Amygdala (tissue), 56 donors: ENCODE measurements around the gene IFIT1.
"Not testable (repeated sequence)": the region's sequence is repeated elsewhere in the genome, so short reads cannot be mapped to it uniquely, and the experiment has no call there.

Experiments
- DNase-seq, 56 donors: peaks; one replicate each; lab custom pipeline; 2025; lab: John Stamatoyannopoulos, UW

Gene IFIT1

DNA sequence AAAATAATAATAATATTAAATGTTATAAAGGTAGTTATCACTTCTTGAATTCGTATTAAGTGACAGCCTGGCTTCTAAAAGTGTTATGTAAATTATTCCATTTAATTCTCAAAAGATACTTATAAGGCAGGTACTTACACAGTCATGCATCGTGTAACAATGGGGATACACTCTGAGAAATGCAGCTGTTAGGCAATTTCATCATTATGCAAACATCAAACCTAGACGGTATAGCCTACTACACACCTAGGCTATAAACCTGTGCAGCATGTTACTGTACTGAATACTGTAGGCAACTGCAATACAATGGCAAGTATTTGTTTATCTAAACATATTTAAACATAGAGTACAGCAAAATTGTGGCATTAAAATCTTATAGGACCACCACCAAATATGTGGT is 1.5 kb downstream of the IFIT1 start:
- no peak for DNase-seq

- DNase-seq, result no peak
Measured at GRCh38 chr10:89395141-89395540, 2.7 kb downstream of the IFIT1 start.

DNA sequence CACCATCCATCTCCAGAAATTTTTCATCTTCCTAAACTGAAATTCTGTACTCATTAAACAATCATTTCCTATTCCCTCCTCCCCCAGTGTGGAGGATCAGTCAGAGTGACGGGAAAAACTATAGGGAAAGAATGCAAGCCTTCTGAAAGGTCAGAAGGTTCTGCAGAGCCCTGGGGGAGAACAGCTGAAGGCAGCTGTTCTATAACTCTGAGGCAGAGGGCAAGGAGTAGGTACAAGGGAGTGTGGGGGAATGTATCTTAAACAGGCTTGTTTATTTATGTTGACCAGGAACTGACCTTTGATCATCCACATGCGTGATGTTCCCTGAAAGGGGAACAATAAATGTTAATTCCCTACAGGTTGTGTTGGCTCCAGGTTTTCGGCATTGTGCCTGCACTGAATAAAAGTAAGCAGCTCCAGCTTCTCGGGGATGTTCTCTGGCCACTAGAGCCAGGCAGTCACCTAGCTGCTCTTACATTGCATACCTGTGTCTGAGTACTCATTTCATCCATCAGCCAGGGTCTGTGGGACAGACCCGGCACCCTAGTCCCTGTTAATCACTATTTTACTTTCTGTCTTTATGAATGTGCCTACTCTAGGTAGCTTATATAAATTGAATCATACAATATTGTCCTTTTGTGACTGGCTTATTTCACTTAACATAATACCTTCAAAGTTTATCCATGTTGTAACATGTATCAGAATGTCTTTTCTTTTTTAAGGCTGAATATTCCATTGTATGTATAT is 5.8 kb downstream of the IFIT1 start:
- DNase-seq, result no peak

DNA sequence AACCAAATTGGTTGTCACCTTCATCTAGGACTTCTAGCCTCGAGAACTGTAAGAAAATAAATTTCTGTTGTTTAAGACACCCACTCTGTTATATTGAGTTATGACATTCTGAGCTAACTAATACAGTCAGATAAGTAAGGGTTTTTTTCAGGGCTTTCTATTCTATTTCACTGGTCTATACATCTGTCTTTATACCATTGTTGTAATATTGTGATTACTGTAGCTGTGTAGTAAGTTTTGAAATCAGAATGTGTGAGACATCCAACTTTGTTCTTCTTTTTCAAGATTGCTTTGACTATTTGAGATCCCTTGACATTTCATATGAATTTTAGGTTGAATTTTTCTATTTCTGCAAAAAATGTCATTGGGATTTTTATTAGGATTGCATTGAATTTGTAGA is 7.5 kb downstream of the IFIT1 start:
- DNase-seq, result no peak

- no peak for DNase-seq
Measured at GRCh38 chr10:89403043-89403442, 10.6 kb downstream of the IFIT1 start.

GRCh38 chr10:89404104-89405047 is 12.0 kb downstream of the IFIT1 start:
- no peak for DNase-seq

- DNase-seq, result not testable (repeated sequence)
Measured at GRCh38 chr10:89406178-89406577, 13.8 kb downstream of the IFIT1 start.

DNA sequence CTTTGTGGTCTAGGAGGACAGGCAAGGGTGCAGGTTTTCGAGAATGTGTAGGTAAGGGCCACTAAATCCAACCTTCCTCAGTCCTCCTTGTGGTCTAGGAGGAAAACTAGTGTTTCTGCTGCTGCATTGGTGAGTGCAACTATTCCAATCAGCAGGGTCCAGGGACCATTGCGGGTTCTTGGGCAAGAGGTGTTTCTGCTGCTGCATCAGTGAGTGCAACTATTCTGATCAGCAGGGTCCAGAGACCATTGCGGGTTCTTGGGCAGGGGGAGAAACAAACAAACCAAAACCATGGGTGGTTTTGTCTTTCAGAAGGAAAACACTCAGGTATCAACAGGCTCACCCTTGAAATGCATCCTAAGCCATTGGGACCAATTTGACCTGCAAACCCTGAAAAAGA is 15.4 kb downstream of the IFIT1 start:
- DNase-seq, result not testable (repeated sequence)

DNA sequence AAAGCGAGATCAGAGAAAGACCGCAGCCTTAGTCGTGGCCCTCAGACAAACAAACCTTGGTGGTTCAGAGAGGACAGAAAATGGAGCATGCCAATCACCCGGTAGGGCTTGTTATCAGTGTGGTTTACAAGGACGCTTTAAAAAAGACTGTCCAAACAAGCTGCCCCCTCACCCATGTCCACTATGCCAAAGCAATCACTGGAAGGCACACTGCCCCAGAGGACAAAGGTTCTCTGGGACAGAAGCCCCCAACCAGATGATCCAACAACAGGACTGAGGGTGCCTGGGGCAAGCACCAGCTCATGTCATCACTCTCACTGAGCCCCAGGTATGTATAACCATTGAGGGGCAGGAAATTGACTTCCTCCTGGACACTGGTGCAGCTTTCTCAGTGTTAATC is 16.9 kb downstream of the IFIT1 start:
- not testable (repeated sequence) for DNase-seq

GRCh38 chr10:89410551-89410950 is 18.1 kb downstream of the IFIT1 start:
- not testable (repeated sequence) for DNase-seq

- DNase-seq, result not testable (repeated sequence)
Measured at GRCh38 chr10:89411135-89411534, 18.7 kb downstream of the IFIT1 start.

DNA sequence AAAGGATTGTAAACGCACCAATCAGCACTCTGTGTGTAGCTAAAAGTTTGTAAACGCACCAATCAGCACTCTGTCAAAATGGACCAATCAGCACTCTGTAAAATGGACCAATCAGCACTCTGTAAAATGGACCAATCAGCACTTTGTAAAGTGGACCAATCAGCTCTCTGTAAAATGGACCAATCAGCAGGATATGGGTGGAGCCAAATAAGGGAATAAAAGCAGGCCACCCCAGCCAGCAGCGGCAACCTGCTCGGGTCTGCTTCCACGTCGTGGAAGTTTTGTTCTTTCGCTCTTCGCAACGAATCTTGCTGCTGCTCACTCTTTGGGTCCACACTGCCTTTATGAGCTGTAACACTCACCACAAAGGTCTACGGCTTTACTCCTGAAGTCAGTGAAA is 19.9 kb downstream of the IFIT1 start:
- DNase-seq, result not testable (repeated sequence)

DNA sequence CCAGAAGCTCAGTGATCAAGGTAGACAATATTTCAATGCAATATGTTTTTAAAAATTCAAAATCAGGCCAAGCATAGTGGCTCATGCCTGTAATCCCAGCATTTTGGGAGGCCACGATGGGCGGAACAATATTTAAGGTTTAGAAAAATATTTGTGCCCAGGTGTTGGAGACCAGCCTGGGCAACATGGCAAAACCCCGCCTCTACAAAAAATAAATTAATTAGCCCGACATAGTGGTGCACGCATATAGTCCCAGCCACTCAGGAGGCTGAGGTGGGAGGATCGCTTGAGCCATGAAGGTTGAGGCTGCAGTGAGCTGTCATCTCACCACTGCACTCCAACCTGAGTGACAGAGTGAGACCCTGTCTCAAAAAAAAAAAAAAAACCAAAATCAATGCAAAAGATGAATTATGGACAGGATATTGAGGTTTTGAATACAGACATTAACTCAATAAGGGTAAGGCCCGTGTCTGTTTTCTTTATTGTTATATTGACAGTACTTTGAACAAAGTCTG is 21.0 kb downstream of the IFIT1 start:
- no peak for DNase-seq

DNA sequence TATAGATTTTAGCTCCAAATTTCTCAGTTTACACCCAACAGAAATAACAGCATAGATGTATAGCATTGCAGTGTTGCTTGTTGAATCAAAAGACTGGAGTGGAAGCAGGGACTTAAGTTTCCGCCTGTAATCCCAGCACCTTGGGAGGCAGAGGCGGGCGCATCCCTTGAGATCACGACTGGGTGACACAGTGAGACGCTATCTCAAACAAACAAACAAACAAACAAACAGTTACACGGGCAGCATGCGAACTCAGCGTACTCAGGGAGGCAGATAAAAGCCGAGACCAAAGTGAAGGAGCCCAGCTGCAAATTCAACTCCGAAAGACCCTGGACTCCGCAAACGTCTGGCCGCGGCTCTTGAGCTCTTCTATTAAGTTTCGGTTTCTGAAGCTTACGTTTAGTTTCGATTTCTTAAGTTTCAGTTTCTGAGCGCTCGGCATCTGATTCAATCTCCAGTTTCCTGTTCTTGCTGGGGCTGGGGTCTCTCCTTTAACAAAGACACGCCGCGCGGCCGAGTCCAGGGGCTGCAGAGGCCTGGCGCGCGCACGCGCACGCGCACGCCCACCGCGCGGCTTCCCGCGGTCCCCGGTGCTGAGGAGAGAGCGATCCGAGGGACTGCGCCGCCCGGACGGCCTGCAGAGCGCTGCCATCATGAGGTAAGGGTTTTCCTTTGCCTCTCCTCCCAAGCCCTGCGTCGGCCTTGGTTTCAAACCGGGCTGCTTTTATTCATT is 21.9 kb downstream of the IFIT1 start, which contains the start of gene IFIT5:
TSS of gene IFIT5 (plus strand) at position 423 of the 733 bp plus-strand sequence. CDS start at position 654, 231 bp downstream.
- peak in 51 of 56 donors; percentile 17 to 82 (median 64) for DNase-seq

- peak in 40 of 56 donors; percentile 20 to 82 (median 62) for DNase-seq
Measured at GRCh38 chr10:89414879-89415821, 22.7 kb downstream of the IFIT1 start.

DNA sequence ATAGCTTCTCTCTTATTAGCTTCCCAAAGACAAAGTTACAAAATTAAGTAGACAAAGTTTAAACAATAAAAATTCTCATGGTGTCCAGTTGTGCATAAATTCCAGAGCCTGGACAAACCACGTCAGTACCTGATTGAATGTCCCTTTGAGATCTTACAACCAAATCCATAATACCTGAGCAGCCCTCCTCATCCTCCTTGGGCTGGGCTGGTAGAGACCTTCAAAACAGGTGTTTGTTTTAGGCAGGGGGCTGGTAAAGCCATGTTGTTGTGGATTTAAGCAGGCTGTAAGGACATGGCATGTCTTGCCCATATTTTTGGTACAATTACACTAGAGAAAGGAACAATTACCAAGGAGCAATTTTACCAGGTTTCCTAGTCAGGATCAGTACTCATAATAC is 24.0 kb downstream of the IFIT1 start:
- no peak for DNase-seq

DNA sequence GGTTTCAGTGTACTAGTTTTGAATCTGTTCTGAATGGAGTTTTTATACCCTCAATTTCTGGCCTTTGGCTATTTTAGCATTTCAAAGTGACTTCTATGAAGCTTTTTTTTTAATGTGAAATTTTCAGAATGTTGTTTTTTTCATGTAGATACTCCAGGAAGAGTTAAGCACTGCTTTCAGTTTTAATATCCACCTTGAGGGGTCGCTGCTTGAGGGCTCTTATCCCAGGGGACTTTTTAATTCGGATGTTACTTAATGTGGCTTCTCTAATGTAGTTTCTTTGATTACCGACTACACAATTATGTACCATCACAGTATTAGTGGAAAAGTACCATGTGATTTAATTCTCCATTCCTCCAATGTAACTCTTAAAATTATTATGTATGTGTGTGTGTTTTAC is 27.1 kb downstream of the IFIT1 start:
- no peak for DNase-seq

- DNase-seq, result no peak
Measured at GRCh38 chr10:89421018-89421476, 28.6 kb downstream of the IFIT1 start.

DNA sequence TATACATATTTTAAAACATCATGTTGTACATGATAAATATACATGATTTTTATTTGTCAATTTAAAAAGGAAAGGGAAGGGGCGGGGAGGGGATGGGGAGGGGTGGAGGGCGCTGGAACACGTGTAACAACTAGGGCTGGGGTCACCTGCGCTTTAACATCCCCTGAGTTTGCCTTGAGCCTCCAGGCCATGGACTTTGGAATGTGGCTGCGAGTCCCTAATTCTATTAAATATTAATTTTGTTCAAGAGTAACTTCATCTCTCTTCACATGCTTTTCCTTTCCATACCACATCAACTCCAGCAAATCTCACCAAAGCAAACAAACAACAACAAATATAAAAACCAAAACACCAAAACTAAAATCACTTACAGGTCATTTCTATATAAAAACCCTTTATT is 32.6 kb downstream of the IFIT1 start:
- DNase-seq, result no peak
